Measurements from ENCODE around the gene HSF2. TPM values are rescaled to one million over a fixed set of nuclear protein-coding genes. Genes with fewer than 3 reads are reported as not detected.

HSF2 gene
- total and polyA plus RNA-seq, 2 experiments from 2014 or later = 10.0 to 18.1 TPM

DNA sequence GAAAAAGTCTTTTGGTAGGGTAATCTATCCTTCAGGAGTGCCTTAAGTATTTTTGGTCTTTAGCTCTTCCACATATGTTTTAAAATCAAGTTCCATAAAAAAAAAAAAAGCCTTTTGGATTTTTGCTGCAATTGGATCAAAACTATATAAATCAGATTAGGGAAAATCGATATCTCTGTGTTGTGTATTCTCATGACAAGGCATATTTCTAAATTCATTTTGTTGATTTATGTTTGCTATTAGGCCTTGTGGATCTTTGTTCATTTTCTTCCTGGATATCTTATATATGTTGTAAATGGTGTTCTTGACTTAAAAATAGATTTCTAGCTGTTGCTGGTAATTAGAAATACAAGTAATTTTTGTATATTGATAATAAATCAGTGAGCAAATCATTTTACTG, 8.8 kb downstream of the HSF2 start (continued):
- TF ChIP-seq, protein P1, sequence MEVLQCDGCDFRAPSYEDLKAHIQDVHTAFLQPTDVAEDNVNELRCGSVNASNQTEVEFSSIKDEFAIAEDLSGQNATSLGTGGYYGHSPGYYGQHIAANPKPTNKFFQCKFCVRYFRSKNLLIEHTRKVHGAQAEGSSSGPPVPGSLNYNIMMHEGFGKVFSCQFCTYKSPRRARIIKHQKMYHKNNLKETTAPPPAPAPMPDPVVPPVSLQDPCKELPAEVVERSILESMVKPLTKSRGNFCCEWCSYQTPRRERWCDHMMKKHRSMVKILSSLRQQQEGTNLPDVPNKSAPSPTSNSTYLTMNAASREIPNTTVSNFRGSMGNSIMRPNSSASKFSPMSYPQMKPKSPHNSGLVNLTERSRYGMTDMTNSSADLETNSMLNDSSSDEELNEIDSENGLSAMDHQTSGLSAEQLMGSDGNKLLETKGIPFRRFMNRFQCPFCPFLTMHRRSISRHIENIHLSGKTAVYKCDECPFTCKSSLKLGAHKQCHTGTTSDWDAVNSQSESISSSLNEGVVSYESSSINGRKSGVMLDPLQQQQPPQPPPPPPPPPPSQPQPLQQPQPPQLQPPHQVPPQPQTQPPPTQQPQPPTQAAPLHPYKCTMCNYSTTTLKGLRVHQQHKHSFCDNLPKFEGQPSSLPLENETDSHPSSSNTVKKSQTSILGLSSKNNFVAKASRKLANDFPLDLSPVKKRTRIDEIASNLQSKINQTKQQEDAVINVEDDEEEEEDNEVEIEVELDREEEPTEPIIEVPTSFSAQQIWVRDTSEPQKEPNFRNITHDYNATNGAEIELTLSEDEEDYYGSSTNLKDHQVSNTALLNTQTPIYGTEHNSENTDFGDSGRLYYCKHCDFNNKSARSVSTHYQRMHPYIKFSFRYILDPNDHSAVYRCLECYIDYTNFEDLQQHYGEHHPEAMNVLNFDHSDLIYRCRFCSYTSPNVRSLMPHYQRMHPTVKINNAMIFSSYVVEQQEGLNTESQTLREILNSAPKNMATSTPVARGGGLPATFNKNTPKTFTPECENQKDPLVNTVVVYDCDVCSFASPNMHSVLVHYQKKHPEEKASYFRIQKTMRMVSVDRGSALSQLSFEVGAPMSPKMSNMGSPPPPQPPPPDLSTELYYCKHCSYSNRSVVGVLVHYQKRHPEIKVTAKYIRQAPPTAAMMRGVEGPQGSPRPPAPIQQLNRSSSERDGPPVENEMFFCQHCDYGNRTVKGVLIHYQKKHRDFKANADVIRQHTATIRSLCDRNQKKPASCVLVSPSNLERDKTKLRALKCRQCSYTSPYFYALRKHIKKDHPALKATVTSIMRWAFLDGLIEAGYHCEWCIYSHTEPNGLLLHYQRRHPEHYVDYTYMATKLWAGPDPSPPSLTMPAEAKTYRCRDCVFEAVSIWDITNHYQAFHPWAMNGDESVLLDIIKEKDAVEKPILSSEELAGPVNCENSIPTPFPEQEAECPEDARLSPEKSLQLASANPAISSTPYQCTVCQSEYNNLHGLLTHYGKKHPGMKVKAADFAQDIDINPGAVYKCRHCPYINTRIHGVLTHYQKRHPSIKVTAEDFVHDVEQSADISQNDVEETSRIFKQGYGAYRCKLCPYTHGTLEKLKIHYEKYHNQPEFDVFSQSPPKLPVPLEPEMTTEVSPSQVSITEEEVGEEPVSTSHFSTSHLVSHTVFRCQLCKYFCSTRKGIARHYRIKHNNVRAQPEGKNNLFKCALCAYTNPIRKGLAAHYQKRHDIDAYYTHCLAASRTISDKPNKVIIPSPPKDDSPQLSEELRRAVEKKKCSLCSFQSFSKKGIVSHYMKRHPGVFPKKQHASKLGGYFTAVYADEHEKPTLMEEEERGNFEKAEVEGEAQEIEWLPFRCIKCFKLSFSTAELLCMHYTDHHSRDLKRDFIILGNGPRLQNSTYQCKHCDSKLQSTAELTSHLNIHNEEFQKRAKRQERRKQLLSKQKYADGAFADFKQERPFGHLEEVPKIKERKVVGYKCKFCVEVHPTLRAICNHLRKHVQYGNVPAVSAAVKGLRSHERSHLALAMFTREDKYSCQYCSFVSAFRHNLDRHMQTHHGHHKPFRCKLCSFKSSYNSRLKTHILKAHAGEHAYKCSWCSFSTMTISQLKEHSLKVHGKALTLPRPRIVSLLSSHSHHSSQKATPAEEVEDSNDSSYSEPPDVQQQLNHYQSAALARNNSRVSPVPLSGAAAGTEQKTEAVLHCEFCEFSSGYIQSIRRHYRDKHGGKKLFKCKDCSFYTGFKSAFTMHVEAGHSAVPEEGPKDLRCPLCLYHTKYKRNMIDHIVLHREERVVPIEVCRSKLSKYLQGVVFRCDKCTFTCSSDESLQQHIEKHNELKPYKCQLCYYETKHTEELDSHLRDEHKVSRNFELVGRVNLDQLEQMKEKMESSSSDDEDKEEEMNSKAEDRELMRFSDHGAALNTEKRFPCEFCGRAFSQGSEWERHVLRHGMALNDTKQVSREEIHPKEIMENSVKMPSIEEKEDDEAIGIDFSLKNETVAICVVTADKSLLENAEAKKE (CRISPR knock-in tag; IDR thresholded peaks at IDR 0.05) = no peak
- TF ChIP-seq ZNF114 (CRISPR knock-in tag; IDR thresholded peaks at IDR 0.05) = no peak
- TF ChIP-seq CREB1 (CRISPR knock-in tag; IDR thresholded peaks at IDR 0.05; ENCODE audit: low read depth) = no peak
- TF ChIP-seq, protein P2, sequence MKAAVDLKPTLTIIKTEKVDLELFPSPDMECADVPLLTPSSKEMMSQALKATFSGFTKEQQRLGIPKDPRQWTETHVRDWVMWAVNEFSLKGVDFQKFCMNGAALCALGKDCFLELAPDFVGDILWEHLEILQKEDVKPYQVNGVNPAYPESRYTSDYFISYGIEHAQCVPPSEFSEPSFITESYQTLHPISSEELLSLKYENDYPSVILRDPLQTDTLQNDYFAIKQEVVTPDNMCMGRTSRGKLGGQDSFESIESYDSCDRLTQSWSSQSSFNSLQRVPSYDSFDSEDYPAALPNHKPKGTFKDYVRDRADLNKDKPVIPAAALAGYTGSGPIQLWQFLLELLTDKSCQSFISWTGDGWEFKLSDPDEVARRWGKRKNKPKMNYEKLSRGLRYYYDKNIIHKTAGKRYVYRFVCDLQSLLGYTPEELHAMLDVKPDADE (IDR thresholded peaks at IDR 0.05) = no peak
- TF ChIP-seq, protein P3, sequence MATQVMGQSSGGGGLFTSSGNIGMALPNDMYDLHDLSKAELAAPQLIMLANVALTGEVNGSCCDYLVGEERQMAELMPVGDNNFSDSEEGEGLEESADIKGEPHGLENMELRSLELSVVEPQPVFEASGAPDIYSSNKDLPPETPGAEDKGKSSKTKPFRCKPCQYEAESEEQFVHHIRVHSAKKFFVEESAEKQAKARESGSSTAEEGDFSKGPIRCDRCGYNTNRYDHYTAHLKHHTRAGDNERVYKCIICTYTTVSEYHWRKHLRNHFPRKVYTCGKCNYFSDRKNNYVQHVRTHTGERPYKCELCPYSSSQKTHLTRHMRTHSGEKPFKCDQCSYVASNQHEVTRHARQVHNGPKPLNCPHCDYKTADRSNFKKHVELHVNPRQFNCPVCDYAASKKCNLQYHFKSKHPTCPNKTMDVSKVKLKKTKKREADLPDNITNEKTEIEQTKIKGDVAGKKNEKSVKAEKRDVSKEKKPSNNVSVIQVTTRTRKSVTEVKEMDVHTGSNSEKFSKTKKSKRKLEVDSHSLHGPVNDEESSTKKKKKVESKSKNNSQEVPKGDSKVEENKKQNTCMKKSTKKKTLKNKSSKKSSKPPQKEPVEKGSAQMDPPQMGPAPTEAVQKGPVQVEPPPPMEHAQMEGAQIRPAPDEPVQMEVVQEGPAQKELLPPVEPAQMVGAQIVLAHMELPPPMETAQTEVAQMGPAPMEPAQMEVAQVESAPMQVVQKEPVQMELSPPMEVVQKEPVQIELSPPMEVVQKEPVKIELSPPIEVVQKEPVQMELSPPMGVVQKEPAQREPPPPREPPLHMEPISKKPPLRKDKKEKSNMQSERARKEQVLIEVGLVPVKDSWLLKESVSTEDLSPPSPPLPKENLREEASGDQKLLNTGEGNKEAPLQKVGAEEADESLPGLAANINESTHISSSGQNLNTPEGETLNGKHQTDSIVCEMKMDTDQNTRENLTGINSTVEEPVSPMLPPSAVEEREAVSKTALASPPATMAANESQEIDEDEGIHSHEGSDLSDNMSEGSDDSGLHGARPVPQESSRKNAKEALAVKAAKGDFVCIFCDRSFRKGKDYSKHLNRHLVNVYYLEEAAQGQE (IDR thresholded peaks at IDR 0.05; ENCODE audit: unreplicated experiment) = no peak
- no peak for TF ChIP-seq EZH2 (IDR thresholded peaks at IDR 0.05; ENCODE audit: low read depth, unreplicated experiment)
